ENCODE measurements around the gene EYA4. TPM values are rescaled to one million over a fixed set of nuclear protein-coding genes. Genes with fewer than 3 reads are reported as not detected.

Gene EYA4, protein sequence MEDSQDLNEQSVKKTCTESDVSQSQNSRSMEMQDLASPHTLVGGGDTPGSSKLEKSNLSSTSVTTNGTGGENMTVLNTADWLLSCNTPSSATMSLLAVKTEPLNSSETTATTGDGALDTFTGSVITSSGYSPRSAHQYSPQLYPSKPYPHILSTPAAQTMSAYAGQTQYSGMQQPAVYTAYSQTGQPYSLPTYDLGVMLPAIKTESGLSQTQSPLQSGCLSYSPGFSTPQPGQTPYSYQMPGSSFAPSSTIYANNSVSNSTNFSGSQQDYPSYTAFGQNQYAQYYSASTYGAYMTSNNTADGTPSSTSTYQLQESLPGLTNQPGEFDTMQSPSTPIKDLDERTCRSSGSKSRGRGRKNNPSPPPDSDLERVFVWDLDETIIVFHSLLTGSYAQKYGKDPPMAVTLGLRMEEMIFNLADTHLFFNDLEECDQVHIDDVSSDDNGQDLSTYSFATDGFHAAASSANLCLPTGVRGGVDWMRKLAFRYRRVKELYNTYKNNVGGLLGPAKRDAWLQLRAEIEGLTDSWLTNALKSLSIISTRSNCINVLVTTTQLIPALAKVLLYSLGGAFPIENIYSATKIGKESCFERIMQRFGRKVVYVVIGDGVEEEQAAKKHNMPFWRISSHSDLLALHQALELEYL
- total RNA-seq = under 1 TPM; 0.06 to 0.56 TPM
- long read RNA-seq = 0 reads

DNA sequence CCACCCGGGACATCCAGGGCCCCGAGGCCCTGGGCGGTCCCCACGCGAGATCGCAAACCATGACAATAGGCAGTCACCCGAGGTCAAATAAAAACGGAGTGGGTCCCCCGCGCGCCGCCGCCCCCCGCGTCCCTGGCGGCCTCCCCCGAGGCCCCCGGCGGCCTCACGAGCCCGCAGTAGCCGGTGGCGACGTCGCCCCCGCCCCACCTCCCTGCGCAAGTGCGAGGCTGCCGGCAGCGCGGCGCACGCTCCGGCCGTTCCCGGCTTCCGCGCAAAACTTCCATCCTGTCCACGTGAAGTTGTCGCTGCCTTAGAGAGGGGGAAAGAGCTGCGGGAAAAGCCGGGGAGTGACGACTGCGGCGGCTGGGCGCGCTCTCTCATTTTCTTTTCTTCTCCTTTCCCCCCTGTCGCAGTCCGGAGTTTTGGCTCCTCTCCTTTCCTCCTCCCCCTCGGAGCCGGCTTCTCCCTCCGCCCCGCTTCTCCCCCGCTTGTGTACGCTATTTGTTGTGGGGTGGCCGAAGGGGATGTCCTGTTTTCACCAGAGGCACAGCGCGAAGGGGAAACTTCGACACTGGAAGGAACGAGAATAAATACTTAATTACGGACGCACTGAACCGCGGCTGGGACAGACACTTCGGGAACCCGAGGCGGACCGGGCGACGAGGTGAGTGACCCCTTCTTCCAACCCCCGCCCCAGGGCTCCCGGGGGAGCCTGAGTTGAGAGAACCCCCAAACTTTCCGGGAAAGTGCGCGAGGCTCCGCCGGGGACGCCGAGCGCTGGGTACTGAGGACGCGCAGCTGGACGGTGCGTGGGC, at the start of gene EYA4:
EYA4 (plus strand) TSS at position 272 of the 815 bp plus-strand sequence. CDS start 33,424 bp downstream, outside the sequence.
- intact Hi-C loops (cut with DNase I, micrococcal nuclease) = no loop called here
- ATAC-seq = no peak

DNA sequence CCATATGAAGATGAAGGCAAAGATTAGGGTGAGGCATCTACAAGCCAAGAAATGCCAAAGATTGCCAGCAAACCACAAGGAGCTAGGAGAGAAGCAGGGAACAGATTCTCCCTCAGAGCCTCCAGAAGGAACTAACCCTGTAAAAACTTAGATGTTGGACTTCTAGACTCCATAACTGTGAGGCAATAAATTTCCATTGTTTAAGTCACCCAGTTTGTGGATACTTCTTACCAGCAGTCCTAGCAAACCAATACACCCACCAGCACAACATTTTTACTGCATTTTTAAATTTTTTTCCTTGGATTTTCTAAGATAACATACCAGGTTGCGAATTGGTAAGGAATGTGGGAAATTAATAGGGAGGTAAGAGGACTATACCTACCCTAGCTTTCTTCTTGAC, 47.8 kb upstream of the EYA4 start:
- intact Hi-C loops (cut with DNase I, micrococcal nuclease) = no loop called here
- ATAC-seq (no peak), DNase-seq (no peak)

More for the DNA sequence above, at the start of gene EYA4:
- no peak for DNase-seq

DNA sequence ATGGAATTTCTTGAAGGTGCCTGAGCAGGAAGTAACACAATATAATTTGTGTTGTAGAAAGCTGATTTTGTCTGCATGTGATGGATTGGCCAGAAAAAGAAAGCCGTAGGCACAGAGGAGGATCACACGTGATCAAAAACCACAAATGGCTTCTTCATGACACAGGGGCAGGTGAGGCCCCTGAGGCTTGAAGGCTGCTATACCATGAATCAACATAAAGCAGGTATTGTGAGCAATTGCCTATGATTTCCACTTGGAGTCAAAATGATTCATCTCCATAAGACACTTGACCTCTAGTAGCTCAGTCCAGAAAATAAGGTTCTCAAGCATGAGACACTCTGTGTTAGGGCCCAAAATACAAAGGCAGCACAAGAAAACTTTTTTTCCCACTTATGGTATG, 42.4 kb upstream of the EYA4 start:
- ATAC-seq = no peak
- intact Hi-C loops (cut with DNase I, micrococcal nuclease) = no loop called here
- DNase-seq = no peak

DNA sequence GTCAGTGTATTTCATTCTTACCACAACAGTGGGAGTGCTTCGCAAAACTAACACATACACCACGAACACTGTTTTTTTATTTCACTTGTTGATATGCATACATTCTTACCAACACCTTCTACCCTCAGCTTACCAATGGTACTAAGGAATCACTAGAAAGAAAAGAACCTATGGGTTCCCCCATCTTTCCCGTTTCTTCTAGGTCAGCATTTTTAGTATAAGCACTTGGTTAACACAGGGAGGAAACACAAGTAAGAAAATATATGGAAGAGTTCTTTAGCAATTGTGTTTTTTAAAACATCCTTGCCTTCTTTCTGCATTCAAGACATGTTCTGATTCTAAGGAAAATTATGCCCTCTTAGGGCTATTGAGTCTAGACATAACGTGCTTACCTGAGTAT, 39.9 kb upstream of the EYA4 start:
- intact Hi-C loops (cut with DNase I, micrococcal nuclease) = no loop called here
- DNase-seq (no peak), ATAC-seq (no peak)

DNA sequence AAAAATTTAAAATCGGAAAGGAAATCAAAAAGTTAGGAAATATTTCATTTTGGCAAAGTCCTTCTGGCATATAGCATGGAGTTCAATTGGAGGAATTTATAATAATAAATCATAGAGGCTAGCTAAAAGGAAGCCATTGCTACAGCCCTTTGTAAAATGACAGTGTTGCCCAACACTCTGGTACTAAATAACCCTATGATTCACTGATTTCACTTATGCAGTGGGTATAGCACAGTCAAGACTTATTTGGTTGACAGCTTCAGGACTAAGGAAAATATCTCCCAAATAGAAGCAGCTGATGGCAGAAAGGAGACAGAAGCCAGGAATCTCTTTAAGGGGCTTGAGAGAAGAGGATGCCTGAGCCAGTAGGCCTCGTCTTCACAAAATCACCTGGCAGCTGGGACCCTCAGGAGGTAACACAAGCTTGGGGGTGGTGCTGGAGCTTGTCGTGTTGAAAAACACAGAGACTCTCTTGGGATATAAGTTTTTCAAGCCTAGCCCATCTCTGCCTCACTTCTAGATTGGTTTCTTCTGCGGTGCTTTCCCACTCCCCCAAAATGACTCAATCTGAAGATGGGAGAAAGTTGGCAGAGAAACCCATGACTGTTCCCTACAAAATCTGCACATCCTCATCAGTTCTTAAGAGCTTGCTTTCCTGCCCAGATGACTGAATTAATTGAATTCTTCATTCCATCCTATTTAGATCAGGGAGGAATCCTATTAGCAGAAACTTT, 38.4 kb upstream of the EYA4 start:
- no peak for DNase-seq
- ATAC-seq = no peak
- intact Hi-C loops (cut with DNase I, micrococcal nuclease) = no loop called here

DNA sequence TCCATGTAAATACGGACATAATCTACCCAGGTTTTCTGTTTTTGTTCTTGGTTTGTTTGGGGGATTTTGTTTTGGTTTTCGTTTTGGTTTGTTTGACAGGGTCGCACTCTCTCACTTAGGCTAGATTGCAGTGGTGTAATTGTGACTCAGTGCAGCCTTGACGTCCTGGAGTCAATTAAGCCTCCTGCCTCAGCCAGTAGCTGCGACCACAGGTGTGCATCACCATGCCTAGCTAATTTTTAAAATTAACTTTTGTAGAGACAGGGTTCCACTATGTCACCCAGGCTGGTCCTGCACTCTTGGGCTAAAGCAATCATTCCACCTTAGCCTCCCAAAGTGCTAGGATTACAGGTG, 37.8 kb upstream of the EYA4 start:
- intact Hi-C loops (cut with DNase I, micrococcal nuclease) = no loop called here
- DNase-seq (no peak), ATAC-seq (no peak)

DNA sequence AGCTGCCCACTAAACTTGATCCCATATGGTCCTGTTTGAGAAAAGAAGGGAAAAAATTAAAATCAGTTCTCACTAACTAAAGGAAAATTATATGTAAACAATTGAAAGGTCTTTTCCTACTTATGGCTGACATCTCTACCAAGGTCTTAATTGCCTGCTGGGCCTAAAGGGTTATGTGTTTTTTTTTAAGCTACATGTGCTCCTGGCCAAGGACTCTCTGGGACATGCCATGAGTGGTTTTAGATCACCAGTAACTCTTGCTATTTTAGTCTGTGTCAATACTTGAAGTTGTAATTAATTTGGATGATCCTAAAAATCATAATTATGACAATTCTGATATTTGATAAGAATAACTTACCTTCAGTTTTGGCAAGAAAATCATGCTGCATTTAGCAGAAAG, 35.9 kb upstream of the EYA4 start:
- DNase-seq (no peak), ATAC-seq (no peak)
- intact Hi-C loops (cut with DNase I, micrococcal nuclease) = no loop called here

DNA sequence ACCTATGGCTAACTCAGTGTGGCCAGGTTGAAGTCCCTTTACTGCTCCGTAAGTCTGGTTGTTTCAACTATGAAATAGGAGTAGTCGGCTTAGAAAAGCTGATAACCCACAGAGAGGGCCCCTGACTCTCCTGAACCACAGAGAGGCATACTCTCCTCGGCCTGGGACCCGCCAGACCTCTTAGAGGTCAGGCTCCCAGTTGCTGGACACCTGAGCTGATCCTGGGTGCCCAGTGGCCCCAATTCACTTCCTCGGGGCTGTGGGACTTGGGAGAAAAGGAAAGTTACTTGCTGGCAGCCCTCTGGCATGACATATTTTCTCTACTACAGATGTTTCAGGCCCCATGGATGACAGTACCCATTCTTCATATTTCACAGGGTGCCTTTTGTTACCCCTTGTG, 34.2 kb upstream of the EYA4 start:
- ATAC-seq (no peak), DNase-seq (no peak)
- intact Hi-C loops (cut with DNase I, micrococcal nuclease) = no loop called here

DNA sequence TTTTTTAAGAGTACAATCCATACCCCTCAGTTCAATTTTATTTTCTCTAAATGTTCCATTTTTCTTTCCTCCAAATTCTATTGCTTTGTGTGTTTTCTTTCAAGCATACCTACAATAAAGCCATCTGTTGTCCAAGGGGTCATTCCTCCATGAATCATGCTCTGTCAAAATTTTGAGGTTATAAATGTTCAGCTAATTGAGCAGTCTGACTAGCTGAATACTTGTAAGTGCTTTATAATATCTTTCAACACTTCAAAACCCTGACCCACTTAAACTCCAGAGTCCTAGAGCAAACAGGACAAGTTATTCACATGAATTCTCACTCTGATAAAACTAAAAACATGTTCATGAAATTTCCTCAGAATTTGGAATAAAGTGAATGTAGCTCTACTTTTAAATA, 33.4 kb upstream of the EYA4 start:
- ATAC-seq = no peak
- intact Hi-C loops (cut with DNase I, micrococcal nuclease) = no loop called here
- no peak for DNase-seq

DNA sequence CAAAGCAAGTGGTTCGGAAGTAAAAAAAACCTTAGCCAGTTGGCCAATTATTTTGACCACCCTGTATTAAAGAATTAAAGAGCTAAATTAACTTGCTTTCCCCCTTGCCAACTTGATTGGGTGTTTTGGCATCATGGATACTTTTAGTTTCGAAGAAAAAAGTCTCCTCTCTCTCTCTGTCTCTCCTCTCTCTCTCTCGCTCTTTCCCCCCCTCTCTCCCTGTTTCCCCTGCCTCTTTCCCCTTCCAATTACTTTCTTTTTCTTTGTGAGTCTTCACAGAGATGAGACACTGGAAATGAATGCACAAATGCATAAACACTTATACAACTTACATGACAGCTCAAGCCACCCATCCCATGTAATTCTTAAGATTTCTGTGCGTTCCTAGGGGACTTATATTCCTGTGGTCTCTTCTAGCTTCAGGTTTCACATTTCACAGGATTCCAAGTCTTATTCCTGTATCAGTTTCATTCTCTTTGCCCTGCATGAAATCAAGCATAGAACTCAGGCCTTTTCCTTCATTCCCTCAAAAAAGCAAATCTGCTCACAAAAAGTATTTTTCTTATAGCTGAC, 32.9 kb upstream of the EYA4 start:
- intact Hi-C loops (cut with DNase I, micrococcal nuclease) = no loop called here
- DNase-seq (no peak), ATAC-seq (no peak)

DNA sequence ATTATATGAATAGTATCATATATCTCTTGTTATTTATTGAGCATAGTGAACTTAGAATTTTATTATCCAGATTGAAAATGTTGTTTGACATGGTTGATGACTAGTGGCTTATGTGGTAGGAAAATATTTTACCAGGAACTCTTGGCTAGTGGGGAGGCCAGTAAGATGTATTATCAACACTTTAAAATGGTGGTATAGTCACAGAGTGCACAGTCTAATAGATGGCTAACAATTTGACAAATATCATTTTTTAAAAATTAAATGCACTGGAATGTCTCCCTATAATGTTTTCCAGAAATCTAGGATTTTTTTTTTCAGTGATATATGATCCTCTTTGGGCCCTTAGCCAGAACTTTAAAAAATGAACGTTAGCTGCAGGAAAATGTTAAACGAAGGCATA, 26.9 kb upstream of the EYA4 start:
- ATAC-seq = no peak
- DNase-seq = no peak
- intact Hi-C loops (cut with DNase I, micrococcal nuclease) = no loop called here

DNA sequence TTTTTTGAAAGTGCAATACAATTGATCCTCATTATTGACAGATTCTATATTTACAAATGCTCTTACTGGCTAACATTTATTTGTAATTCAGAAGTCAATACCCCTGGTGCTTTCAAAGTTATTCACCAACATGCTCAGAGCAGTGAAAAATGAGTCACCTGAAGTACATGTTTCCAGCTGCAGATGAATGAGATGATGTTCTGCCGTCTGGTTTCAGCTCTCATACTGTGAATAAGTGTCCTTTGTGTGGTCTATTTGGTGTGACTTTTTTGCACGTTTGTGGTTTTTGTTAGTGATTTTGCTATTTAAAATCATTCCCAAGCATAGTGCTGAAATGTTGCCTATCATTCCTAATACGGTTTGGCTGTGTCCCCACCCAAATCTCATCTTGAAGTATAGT, 22.3 kb upstream of the EYA4 start:
- DNase-seq (no peak), ATAC-seq (no peak)
- intact Hi-C loops (cut with DNase I, micrococcal nuclease) = no loop called here

DNA sequence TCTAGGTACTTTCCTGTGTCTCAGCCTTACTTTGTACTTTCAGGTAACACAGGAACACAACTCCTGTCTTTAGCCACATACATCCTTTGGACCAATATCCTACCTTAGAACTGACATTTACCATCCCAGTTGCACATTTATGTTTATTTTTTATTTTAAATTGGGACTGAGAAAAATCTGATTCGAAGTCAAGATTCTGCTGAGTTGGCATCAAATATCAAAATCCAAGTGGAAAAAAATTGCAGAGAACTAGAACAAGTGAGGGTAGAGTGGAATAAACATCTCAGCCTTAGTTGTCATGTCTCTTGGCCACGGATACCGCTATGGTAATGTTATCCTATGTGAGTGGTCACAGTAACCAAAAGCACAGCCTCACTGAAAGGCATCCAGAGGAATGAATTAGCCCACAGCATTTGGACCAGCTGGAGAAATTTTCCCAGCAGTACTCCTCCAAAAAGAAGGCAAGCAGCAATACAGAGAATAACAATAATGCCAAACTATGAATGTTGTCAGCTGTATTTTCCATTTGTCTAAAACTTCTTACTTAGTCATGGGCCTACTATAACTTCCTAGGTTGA, 17.6 kb upstream of the EYA4 start:
- ATAC-seq = no peak
- intact Hi-C loops (cut with DNase I, micrococcal nuclease) = no loop called here
- no peak for DNase-seq

DNA sequence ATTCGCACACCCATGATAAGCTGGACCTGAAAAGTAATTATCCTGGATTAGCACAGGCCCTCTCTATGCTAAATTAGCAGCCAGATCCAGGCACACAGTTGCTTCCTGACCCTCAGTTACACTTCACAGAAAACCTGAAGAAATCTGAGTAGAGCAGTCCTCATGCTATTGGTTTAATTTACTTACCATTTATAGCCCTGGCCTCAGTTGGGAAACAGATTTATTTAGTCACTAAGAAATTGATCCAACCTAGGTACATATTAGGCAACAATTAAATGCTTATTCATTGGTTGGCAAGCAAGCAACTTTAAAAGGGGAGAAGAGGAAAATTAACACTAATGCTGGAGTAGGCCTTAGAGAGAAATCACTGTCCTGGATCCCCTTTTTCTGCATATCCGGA, 15.6 kb upstream of the EYA4 start:
- ATAC-seq = no peak
- intact Hi-C loops (cut with DNase I, micrococcal nuclease) = no loop called here
- no peak for DNase-seq

DNA sequence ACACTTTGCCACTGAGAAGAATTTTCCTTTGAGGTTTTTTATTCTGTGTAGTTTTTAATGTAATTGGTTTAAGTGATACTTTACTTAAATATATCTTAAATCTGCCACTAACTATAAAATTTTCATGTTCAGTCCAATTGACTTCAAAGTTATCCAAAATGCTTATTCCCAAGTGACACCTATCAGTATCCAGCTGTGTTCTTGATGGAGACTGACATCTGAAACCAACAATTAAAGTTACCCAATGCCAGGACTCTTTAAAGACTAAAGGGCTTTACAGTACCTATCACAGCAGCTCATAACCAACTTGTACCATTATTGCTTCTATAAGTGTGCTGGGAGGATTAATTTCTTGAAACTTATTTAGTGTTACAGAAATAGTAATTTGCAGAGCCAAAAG, 13.8 kb upstream of the EYA4 start:
- DNase-seq = no peak
- ATAC-seq = no peak
- intact Hi-C loops (cut with DNase I, micrococcal nuclease) = no loop called here

DNA sequence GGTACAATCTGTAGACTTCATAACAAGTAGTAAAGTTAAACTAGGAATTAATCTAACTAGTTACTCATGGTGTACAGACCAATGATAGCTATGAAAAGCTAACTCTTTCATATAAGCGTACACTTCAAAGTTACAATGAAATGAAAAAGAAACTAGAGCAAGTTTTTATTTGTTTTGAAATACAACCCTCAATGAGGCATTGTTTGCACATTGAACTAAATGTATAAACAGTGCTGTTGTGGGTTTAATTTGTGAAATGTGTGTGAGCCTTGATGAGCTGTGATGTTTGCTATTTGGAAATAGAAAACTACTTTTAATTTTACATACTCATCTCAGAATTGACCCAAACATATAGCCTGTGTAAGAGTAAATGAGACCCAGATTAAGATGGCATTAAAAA, 11.1 kb upstream of the EYA4 start:
- intact Hi-C loops (cut with DNase I, micrococcal nuclease) = no loop called here
- ATAC-seq = no peak
- DNase-seq = no peak

DNA sequence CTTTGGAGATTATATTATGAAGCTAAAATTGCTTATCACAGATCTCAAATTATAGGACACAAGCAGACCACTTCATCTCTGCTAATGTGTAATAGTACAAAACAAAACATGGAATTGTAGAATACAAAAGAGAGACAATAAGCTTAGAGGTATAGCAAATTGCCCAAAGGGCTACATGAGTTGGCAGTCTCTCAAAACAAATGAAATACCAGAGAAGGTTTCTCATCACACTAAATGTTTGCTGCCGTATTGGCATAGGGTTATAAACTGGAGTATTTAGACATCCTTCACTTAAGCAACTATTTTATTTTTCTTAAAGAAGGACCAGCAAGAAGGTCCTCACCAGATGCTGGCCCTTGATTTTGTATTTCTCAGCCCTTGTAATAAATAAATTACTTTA, 5.9 kb upstream of the EYA4 start:
- DNase-seq (no peak), ATAC-seq (no peak)
- intact Hi-C loops (cut with DNase I, micrococcal nuclease) = no loop called here

DNA sequence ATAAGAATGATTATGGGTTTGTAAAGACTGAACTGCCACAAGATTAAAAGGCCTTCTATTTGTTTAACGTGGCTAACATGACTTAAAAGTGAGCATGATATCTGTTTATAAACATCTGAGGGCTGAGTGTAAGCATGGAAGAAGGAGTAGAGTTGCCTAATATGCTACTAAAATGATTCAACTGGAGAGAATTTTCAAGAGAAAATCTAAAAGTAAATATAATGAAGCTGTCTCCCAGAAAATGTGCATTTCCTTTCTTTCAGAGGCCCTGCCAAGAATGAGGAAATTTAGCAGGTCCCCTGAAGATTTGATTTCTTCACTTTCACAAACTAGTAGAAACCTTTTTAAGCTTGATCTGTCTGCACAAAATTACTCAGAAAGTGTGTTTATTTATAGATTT, 4.2 kb upstream of the EYA4 start:
- ATAC-seq (no peak), DNase-seq (no peak)
- intact Hi-C loops (cut with DNase I, micrococcal nuclease) = no loop called here
